GM18861 (cell line): ENCODE data around the gene HTR6.
"Not testable (repeated sequence)": the region's sequence is repeated elsewhere in the genome, so short reads cannot be mapped to it uniquely, and the experiment has no call there.

Experiments
- ATAC-seq: cut with Tn5 transposase; IDR thresholded peaks from one replicate; pipeline ENCODE4 v1.9.1; 2021; ENCODE audit not compliant: unreplicated experiment

Gene HTR6

DNA sequence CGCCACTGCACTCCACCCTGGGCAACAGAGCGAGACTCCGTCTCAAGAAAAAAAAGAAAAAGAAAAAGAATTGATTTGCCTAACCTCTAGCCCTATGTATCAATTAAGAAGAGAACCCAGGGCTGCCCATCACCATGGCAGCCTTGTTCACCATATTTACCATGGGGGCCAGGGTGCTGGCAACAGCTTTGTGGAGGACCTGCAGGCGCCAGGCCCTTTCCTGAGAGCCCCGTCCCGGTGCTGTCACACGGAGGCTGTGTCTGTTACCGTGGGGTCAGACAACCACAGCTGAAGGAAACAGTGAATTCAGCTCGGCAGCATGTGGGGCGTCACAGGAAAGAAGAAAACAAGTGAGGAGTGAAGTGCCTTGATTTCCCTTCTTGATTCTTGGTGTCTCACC lies 27.1 kb upstream of the HTR6 start:
- ATAC-seq = no peak

DNA sequence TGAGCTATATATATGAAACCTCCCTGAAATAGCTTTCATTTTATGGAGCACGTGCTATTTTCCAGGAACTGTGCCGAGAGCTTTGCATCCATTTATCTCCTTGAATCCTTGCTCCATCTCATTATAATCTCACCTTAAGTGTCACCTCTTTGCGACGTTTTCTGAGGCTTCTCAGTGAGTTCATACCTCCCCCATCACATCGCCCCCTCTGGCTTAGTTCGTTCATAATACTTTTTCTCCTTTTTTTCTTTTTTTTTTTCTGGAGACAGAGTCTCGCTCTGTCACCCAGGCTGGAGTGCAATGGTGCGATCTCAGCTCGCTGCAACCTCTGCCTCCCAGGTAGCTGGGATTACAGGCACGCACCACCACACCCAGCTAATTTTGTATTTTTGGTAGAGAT lies 25.4 kb upstream of the HTR6 start:
- not testable (repeated sequence) for ATAC-seq

DNA sequence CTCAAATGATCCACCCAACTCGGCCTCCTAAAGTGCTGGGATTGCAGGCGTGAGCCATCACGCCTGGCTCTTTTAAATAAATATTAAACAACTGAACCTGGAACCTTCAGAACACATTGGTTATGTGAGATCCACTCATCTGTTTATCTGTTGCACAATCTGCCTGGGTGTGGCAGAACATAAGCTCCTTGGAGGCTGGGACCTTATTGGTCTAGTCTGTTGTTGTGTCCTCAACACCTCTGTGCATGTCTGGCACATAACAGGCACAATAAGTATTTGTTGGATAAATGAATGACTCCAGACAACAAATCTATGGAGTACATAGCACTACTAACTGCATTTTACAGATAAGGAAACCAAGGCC lies 24.7 kb upstream of the HTR6 start:
- ATAC-seq = no peak

DNA sequence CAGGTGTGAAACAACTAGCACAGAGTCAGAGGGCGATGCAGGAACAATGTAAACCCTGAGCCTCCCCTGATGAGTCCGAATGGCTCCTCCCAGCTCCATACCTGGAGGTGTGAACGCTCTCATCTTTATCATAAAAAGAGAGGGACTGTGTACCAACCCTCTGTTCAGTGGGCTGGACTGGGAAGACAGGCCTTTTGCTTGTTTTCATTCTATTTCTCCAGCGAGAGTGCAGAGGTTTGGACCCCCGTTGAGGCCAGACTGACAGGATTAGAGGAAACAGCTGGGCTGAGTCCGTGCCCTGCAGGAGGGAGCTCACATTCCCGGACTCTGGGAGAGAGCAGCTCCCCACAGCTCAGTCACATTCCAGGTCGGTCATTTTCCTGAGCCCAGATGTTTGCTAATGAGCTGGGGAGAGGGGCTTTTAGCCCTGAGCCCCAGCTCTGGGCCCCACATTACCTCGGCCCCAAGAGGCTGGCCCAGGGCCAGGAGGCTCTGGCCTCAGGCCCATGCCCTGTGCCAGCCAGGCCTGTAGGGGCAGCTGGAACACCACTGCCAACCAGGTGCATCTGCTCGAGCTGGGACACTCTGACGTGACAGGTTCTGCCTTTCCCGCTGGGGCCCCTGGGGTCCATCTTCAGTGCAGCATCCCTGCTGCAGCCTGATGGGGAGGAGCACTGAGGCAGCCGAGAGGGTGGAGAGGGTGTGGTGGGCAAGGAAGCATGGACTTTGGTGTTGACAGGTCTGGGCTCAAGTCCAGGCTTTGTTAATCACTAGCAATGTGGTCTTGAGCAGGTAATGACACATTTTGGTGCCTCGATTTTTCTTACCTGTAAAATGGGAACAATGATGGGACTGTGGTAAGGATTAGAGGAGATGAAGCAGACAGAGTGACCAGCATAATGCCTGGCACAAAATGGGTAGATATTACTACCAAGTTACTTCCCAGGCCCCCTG lies 24.0 kb upstream of the HTR6 start:
- ATAC-seq = no peak

DNA sequence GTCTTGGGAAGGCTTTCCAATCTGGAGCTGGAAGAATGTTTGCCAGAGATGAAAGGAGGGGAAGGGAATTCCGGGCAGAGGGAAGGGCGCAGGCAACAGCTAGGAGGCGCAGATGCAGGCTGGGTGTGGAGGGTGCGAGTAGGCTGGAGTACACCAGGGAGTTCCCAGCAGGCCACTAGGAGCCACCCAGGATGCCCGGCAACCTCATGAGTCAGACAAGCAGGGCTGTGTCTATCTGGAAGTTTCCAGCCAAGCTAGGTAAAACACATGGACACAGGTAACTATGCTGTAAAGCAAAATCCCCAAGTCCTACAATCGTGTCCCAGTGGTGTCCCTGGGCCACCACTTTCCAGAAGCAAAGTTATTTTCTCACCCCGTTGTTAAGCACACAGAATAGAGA lies 21.6 kb upstream of the HTR6 start:
- no peak for ATAC-seq

DNA sequence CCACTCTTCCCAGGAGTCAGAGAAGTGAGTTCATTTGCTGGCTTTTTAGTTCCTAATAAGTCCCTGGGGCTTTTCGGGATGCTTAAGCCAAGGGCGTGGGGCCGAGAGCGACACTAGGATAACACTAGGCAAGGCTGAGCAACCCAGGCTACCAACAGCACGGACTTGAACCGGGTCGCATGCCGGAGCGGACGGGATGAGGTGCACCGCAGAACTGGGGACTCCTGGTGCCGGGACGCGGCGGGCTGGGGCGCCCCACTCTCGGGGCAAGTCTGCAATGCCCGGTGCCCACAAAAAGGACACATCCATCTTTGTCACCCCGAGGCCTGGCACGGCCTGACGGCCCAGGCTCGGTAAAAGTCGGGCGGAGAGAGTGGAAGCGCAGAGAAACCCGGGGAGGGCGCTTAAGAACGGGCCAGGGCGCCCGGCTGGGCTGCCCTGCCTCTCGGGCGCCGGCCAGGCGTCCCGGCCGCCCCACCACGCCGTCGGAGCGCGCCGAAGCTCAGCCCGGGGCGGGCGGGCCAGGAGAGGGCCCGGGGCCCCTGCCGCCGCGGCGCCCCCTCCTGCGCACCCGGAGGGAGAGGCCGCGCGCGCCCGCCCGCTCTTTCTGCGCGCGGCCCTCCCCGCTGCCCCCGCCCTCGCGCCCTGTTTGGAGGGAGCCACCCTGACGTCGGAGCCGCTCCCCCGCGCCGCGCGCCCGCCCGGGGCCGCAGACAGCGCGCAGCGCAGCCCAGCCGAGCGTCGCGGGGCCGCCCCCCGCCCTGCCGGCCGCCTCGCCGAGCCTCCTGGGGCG lies 20.9 kb upstream of the HTR6 start, which contains the start of gene NBL1:
NBL1 (plus strand) TSS at position 710 of the 793 bp plus-strand sequence. CDS start 10,720 bp downstream, outside the sequence.
- no peak for ATAC-seq

DNA sequence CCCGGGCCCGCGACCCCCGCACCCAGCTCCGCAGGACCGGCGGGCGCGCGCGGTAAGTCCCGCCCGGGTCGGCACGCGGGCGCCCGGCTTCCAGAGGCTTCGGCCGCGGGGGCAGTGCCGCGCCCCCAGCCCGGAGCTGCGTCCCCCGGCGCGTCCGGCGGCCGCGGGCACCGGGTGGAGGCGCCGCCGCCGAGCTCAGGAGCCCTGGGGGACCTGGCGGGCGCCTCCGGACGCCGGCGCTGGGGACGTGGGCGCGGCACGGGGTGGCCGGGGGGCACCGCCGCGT lies 20.3 kb upstream of the HTR6 start:
- no peak for ATAC-seq

DNA sequence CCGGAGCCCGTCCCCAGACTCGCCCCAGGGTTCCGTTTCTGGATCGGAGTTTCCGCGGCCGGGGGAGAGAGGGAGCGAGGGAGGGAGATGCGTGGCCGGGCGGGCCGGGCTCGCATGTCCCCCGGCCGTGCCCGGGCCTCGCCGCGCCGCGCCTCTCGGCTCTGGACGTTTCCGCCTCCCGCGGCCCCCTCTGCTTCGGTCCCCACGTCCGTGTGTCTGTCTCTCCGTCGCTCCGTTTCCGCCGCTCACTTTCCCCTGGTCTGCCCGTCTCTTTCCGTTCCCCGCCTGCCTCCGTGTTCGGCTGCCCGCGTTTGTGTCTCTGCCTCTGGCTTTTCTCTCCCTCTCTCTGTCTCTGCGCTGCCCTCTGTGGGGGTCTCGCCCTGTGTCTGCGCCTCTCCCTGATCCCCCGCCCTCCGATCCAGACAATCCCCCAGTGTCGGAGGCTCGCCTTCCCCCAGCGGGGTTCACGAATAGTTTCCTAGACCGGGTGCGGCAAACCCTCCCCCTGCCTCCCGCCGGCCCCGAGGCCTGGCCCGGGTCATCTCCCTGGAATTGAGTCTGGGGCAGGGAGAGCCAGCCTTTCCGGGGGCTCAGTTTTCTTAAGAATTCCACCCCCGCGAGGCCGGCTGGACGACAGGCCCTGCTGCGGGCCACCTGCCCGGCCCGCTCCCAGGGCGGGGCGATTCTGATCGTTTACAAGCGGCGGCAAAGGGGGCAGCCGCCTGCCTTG lies 19.8 kb upstream of the HTR6 start:
- ATAC-seq = no peak

DNA sequence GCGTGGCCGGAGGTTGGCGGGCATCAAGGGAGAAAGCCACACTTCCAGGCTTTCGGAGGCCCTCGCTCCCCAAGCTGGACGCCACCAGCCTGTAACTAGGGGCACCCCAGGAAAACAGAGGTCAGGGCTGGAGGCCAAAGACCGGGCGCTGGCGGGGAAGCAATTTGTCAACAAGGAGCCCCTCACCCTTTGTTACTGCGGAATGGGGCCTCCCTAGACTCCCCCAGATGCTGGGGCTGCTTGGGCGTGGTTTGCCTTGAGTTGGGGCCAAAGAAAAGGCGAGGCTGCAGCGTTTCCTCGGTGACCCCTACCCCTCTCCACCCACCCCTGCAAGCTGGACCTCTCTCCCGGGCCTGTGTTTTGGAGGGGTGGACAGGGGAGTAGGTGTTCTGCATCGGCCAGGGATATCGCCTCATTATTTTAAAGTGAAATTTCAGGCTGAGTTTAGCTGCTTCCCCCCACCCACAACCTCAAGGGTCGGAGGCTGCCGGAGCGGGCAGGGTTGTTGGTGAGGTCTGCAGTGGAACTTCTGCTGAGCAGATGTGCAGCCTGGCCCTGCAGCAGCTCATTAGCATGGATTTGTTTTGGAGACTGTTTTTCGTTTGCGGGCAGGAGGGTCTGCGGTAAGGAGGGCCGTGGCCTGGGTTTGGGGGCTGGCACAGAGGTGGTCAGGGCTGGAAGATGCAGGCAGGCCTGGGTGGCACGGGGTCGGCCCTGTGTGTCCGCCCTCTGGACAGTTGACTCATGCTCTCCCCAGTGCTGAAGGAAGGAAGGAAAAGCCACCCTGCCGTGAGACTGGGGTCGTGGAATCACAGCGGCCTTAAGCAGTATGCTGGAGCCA lies 19.0 kb upstream of the HTR6 start:
- ATAC-seq = no peak

DNA sequence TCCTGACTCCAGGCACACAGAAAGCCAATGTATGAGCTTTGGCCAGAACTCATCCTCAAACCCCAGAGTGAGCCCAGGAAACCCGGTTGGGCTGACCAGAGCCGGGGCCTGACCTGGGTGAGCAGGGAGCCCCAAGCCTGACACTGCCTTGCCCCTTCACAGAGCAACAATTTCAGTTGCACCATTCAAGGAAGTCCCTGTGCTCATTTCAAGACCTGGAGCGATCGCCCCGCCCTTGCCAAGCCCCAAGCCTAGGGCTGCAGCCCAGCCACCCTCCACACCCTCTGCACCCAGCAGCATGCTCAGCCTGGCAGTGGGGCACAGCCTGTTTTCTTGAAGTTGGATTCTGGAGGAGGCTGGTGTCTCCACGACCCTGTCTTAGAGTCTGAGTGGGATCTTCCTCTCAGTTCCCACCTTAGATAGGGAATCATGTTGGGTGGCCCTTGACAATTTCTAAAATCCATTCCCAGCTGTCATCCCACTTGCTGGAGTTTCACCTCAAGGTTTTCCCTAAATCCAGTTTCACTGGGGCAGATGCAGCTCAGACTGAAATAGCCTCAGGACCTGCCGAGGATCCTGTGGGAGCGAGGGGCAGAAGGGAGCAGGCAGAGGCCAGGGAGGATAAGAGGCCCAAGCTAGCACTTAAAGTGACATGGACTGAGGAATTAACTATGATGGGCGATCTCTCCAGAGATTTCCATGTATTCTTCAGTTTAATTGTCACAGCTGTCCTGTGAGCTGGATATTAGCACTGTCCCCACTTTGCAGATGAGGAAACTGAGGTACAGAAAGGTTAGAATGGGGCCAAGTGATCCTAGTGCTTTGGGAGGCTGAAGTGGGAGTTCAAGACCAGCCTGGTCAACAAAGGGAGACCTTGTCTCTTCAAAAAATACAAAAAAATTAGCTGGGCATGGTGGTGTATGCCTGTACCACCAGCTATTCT lies 18.0 kb upstream of the HTR6 start:
- no peak for ATAC-seq

DNA sequence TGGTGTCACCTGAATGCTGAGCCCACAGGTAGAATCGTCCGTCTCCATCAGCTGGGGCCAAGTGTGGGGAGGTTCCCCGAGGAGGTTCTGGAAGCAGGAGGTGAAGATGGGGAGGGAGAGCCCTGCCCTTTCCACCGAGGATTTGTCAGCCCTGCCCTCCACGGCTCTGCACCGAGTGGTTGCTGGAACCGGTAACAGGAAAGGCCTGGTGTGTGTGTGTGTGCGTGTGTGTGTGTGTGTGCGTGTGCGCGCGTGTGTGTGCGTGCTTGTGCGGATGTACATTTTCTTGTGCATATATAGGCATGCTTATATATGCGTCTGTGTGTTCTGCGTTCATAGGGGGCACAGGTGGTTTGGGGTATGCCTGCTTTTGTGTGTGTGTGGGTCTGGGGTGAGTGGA lies 17.0 kb upstream of the HTR6 start:
- no peak for ATAC-seq

DNA sequence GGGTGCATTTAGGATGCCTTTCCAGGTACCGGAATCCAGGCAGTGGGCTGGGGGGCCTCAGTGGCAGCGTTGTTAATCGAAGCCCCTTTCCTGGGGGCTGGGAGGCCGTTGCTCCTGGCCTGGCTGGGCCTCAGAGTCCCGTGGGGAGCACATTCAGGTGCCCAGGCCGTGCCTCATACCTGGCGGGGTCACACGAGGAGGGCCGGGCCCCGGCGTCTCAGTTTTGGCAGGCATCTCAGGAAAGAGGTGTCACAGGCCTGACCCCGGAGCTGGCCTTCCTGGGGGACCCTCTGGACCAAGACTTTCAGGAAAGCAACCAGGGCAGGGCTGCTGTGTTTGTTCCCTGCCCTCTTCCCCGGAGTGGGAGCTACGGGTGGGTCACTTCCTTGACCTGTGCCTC lies 16.4 kb upstream of the HTR6 start:
- ATAC-seq = no peak

DNA sequence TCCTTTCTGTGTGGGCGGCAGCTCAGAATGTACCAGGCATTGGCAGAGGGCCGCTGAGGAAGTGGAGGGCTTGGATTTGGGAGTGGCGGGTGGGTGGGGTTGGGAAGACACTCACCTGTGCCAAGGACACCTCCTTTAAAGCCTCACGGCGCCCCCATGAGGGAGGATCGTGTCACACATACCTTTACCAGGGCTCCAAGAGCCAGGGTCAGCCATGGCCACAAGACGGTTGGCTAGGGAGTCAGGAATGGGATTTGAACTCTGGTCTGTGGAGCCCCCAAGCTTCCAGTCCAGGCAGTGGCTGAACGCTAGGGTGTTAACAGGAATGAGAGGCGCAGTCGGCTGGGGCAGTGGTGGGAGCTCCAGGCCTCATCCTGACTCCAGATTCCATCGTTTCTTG lies 16.0 kb upstream of the HTR6 start:
- ATAC-seq = no peak

DNA sequence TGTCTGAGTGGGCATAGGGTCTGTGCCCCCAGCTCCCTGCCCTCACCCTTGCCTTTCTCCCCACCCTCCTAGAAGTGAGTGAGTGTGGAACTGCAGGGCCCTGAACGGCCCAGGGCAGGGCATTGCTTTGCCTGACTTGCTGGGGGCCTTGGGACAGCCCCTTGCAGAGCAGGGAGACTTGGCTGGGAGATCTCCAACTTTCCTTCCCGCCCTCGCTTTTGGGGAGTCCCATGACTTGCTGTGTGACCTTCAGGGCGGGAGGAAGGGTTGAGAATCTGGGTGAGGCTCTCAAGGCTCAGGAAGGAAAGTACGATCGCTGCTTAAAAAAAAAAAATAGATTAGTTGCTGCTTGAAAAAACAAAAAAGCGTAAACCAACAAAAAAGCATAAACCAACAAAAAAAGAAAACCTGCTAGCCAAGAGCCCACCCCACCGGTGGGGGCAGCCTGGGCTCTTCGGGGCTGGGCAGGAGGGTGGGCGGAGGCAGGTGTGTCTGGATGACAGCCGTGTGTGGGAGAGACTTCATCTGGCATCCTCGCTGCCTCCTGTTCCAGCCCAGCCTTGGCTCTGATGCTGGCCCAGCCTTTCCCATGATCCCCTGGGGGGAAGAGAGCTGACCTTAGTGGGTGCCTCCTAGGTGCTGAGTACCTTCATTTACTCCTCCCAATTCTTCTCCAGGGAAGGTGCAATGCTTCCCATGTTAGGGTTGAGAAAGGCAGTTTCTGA lies 14.1 kb upstream of the HTR6 start:
- ATAC-seq = no peak

DNA sequence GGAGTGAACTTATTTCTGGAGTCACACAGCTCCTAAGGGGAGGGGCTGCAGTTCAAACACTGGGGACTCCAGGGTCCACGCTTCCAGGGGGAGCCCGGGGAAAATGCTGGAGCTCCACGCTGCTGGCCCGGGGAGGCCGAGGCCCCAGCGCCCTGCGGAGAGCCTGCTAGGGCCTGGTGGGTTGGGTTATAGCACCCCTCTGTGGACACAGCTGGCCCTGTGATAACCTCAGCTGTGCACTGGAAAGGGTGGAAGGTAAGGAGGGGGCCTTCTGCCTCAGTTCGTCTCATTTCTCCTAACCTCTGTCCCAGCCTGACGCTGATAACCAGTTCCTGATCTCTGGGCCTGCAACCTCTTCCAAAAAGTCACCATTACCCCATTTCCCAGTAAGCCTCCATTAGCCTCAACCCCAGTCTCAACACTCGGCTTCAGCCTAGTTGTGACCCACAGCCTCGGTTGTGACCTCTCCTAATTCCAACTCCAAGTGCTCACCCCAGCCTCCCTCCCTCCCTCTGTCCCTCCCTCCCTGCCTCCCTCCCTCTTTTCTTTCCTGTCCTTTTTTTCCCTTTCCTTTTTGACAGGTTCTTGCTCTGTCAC lies 13.4 kb upstream of the HTR6 start:
- ATAC-seq = no peak

DNA sequence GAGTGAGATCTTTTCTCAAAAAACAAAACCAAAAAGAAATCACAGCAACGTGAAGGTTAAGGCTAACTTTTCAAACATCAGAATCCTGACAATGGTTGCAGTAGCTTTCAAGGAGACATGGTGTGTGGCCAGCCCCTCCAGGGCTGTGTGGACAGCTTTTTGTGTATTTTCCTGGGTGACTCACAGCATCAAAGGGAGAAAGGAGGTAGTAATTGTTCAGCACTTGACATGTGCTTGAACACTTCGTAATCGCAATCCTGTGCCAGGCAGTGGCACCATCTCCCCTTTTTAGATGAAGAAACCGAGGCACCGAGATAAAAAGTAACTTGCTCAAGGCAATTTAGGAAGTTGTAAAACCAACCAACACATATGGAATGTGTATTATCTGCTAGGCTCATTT lies 10.3 kb upstream of the HTR6 start:
- no peak for ATAC-seq

DNA sequence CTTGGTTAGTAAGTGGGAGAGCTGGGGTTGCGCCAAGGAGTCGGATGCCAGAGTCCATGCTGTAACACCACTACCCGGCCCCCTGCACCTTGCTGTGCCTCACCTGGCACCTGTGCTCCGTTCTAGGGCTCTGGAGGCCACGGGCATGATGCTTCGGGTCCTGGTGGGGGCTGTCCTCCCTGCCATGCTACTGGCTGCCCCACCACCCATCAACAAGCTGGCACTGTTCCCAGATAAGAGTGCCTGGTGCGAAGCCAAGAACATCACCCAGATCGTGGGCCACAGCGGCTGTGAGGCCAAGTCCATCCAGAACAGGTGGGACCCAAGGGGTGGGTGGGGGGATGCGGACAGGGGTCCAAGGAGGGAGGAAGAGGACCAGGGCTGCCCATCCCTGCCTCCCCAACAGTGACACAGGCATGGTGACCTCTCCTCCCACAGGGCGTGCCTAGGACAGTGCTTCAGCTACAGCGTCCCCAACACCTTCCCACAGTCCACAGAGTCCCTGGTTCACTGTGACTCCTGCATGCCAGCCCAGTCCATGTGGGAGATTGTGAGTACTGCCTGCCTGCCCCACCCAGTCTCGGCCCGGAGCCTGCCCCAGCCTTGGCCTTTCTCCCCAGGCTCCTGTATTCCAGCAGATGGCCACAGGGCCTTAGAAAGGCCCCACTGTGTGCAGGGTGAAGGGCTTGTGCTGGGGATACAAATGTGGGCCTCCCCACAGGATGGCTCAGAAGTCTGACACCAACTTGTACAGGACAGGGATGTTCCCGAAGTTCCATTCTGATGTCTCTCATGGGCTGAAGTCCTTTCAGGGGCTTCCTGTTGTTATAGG lies 9.6 kb upstream of the HTR6 start:
- no peak for ATAC-seq

DNA sequence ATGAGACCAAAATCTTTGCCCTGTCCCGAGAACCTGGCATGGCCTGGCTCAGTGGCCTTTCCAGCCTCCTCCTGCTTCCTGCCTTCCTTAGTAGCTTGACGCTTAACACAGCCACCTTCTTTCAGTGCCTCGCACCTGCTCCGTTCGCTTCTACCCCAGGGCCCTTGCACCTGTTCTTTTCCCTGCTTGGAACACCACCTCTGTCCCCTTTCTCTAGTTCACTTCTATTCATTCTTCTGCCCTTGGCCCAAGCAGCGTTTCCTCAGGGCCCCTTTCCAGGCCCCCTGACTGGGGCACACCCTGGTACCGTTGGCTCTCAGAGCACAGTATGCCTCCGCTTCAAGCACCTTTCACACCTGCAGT lies 9.0 kb upstream of the HTR6 start:
- no peak for ATAC-seq
